ENCODE data around the gene PSMC6. TPM values are rescaled to one million over a fixed set of nuclear protein-coding genes. Genes with fewer than 3 reads are reported as not detected.

Gene PSMC6
- total RNA-seq, 3 donors from 2014 or later: 68.1 to 70.3 (median 69.7) TPM

GRCh38 chr14:52678591-52678990 is 28.4 kb upstream of the PSMC6 start:
- Histone ChIP-seq H3K4me3 (no peak overlapping the region), H3K9me3 (no peaks in the 10 kb centered on the region), H3K36me3 (ENCODE audit: low read depth) (no peaks in the 10 kb centered on the region), H3K4me1 (ENCODE audit: low read depth) (no peaks in the 10 kb centered on the region)
- intact Hi-C loops (cut with DNase I, micrococcal nuclease): no loop called here
- ATAC-seq (no peak), DNase-seq (no peak)
- TF ChIP-seq, protein P1, sequence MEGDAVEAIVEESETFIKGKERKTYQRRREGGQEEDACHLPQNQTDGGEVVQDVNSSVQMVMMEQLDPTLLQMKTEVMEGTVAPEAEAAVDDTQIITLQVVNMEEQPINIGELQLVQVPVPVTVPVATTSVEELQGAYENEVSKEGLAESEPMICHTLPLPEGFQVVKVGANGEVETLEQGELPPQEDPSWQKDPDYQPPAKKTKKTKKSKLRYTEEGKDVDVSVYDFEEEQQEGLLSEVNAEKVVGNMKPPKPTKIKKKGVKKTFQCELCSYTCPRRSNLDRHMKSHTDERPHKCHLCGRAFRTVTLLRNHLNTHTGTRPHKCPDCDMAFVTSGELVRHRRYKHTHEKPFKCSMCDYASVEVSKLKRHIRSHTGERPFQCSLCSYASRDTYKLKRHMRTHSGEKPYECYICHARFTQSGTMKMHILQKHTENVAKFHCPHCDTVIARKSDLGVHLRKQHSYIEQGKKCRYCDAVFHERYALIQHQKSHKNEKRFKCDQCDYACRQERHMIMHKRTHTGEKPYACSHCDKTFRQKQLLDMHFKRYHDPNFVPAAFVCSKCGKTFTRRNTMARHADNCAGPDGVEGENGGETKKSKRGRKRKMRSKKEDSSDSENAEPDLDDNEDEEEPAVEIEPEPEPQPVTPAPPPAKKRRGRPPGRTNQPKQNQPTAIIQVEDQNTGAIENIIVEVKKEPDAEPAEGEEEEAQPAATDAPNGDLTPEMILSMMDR (IDR thresholded peaks at IDR 0.05): no peak

DNA sequence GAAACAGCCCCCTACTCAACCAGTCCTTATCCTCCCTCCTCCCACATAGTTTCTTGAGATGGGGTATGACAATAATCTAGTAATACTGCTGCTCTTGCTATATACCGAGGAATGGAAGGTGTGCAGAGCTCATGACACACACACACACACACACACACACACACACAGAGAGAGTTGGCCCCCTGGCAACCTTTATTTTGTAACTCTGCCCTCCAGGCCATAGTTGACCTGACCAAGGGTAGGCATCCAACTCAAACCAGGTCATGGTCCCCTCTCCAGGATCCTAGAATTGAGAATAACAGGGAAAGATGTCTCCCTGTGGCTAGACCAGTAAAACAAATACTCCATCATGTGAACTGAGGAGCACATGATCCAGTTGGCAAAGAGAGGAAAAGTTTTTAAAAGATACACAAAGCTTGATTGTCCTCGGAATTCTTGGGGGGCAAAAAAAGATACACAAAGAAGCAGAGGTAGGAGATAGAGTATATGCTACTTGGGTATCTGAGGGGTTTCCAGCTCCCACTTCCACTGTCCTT is 22.9 kb upstream of the PSMC6 start:
- Histone ChIP-seq H3K9me3 (no peaks in the 10 kb centered on the region), H3K36me3 (ENCODE audit: low read depth) (no peaks in the 10 kb centered on the region), H3K4me1 (ENCODE audit: low read depth) (no peaks in the 10 kb centered on the region), H3K4me3 (no peak overlapping the region)
- intact Hi-C loops (cut with DNase I, micrococcal nuclease): no loop called here
- ATAC-seq: no peak
- TF ChIP-seq, protein P1 (IDR thresholded peaks at IDR 0.05): no peak
- no peak for DNase-seq

DNA sequence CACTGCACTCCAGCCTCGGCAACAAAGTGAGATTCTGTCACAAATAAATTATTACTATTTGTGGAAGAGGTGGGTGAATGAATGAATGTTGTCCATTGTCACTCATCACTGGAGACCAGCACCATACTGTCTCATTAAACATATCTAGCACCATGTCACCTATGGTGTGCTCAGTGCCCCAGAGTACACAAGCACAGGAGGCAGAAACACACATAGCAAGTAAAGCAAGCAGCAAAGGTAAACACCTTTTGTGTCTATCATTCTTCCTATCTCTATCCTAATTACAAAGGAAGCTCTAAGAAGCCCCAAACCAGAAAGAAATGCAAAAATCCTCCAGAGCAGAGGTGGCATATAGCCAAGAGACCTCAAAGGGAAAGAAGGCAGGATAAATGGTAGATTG is 20.8 kb upstream of the PSMC6 start:
- TF ChIP-seq, protein P1 (IDR thresholded peaks at IDR 0.05): no peak
- H3K9me3 ChIP-seq: no peaks in the 10 kb centered on the region
- intact Hi-C loops (cut with DNase I, micrococcal nuclease): no loop called here
- ATAC-seq (no peak), DNase-seq (no peak)
- H3K36me3 ChIP-seq (ENCODE audit: low read depth): no peaks in the 10 kb centered on the region
- no peak overlapping the region for H3K4me3 ChIP-seq
- H3K4me1 ChIP-seq (ENCODE audit: low read depth): no peaks in the 10 kb centered on the region

GRCh38 chr14:52690983-52691760 is 15.8 kb upstream of the PSMC6 start:
- H3K9me3 ChIP-seq: no peaks in the 10 kb centered on the region
- no peak for DNase-seq
- no peaks in the 10 kb centered on the region for H3K36me3 ChIP-seq (ENCODE audit: low read depth)
- peaks cover 20% of the 10 kb centered on the region for H3K4me1 ChIP-seq (ENCODE audit: low read depth)
- intact Hi-C loops (cut with DNase I, micrococcal nuclease): no loop called here
- TF ChIP-seq, protein P1 (IDR thresholded peaks at IDR 0.05): no peak
- ATAC-seq: no peak
- no peak overlapping the region for H3K4me3 ChIP-seq

GRCh38 chr14:52692248-52692962 is 14.6 kb upstream of the PSMC6 start:
- TF ChIP-seq, protein P1 (IDR thresholded peaks at IDR 0.05): no peak
- Histone ChIP-seq H3K36me3 (ENCODE audit: low read depth) (no peaks in the 10 kb centered on the region), H3K9me3 (no peaks in the 10 kb centered on the region), H3K4me3 (no peak overlapping the region), H3K4me1 (ENCODE audit: low read depth) (peaks cover 20% of the 10 kb centered on the region)
- no peak for ATAC-seq
- DNase-seq: no peak
- intact Hi-C loops (cut with DNase I, micrococcal nuclease): no loop called here
